GM12878 (cell line): Measurements from ENCODE around the gene CGGBP1. TPM values are rescaled to one million over a fixed set of nuclear protein-coding genes. Genes with fewer than 3 reads are reported as not detected.

Experiments
- ATAC-seq: fragments of 200-7000 bp; cut with Tn5 transposase; 3 replicates; pipeline ENCODE4 v1.9.1; 2020; ENCODE audit warnings: mild to moderate bottlenecking, moderate library complexity
- BruUV-seq: library from RNA; stranded (reverse); fragments of 400-500 nt; replicated peaks from 2 replicates; lab custom pipeline; 2021; lab: Mats Ljungman, UMichigan
- CTCF ChIA-PET: fragments of 300-600 bp; sonication (Branson Sonifier 250); formaldehyde crosslinking; extraction: SDS; loops from one replicate; lab custom pipeline; 2021; ENCODE audit warnings: inconsistent platforms; lab: Yijun Ruan, JAX
- POLR2A ChIA-PET: fragments of 350-600 bp; formaldehyde crosslinking; extraction: SDS; loops from one replicate; lab custom pipeline; 2021; ENCODE audit warnings: inconsistent platforms; lab: Charles Lee
- RAD21 ChIA-PET: fragments of 300-600 bp; sonication (Branson Sonifier 250); formaldehyde crosslinking; loops from one replicate; lab custom pipeline; 2023; ENCODE audit warnings: antibody characterized with exemption; ENCODE audit not compliant: unreplicated experiment; lab: Charles Lee
- SMC1A ChIA-PET: fragments of 300-600 bp; sonication (Branson Sonifier 250); formaldehyde crosslinking; loops from one replicate; lab custom pipeline; 2023; ENCODE audit not compliant: unreplicated experiment, uncharacterized antibody; lab: Charles Lee
- DNase-seq: peaks from one replicate; pipeline ENCODE4 v3.0.0-alpha.2; 2011; ENCODE audit warnings: low read depth, low spot score
- FAIRE-seq: peaks from 3 replicates; lab custom pipeline; 2011; peaks lifted over from hg19 to GRCh38; lab: Jason Lieb, UNC
- H2AFZ ChIP-seq: 2 replicates; pipeline ENCODE4 v1.6.0; 2011; ENCODE audit warnings: low read depth, low read length, control low read depth; ENCODE audit not compliant: control insufficient read depth
- H3K27ac ChIP-seq: 2 replicates; pipeline ENCODE4 v1.5.1; 2011; ENCODE audit warnings: control low read depth; ENCODE audit not compliant: control insufficient read depth, insufficient read depth
- H3K27me3 ChIP-seq, 2 experiments: replicated peaks in 1 of 2; 2 replicates each; pipeline versions ENCODE4 v1.6.0 to v1.6.1; 2011; ENCODE audit warnings: low read length in 1 of 2; ENCODE audit not compliant: control insufficient read depth in 2 of 2, insufficient read depth in 2 of 2
- H3K36me3 ChIP-seq, 2 experiments: 2 replicates each; pipeline ENCODE4 v1.5.1; 2011; ENCODE audit warnings: low read length in 1 of 2; ENCODE audit not compliant: control insufficient read depth in 2 of 2, insufficient read depth in 2 of 2
- H3K4me1 ChIP-seq: 2 replicates; pipeline ENCODE4 v1.6.1; 2011; ENCODE audit warnings: mild to moderate bottlenecking, low read length, moderate library complexity, mixed read lengths; ENCODE audit not compliant: control insufficient read depth, insufficient read depth
- H3K4me2 ChIP-seq: 2 replicates; pipeline ENCODE4 v1.6.0; 2011; ENCODE audit warnings: control low read depth; ENCODE audit not compliant: control insufficient read depth, insufficient read depth
- H3K4me3 ChIP-seq: fragments of 200-600 bp; sonication (generic); 2 replicates; pipeline ENCODE4 v1.5.1; 2016
- H3K79me2 ChIP-seq: 2 replicates; pipeline ENCODE4 v1.6.0; 2011; ENCODE audit warnings: low read length; ENCODE audit not compliant: control insufficient read depth, insufficient read depth
- H3K9ac ChIP-seq: 2 replicates; pipeline ENCODE4 v1.8.0; 2011; ENCODE audit warnings: low read length, control low read depth, mixed read lengths; ENCODE audit not compliant: control insufficient read depth, insufficient read depth
- H3K9me3 ChIP-seq: replicated peaks from 3 replicates; pipeline ENCODE4 v1.5.1; 2011; ENCODE audit warnings: mild to moderate bottlenecking, low read length; ENCODE audit not compliant: control insufficient read depth, insufficient read depth
- H4K20me1 ChIP-seq: 2 replicates; pipeline ENCODE4 v1.6.0; 2011; ENCODE audit not compliant: control insufficient read depth, insufficient read depth
- HCFC1 ChIP-seq: fragments of 150-350 bp; IDR thresholded peaks from 2 replicates; pipeline ENCODE4 v1.6.1; 2014; ENCODE audit warnings: low read length
- HDGF ChIP-seq: fragments of 450-650 bp; IDR thresholded peaks from 2 replicates; pipeline ENCODE4 v1.6.1; 2016; ENCODE audit warnings: antibody characterized with exemption
- NRF1 ChIP-seq: conservative IDR thresholded peaks from 2 replicates; pipeline ENCODE4 v1.6.1; 2011; ENCODE audit warnings: mild to moderate bottlenecking, low read depth, low read length, improper control_type of control experiment
- RAD21 ChIP-seq: IDR thresholded peaks from 2 replicates; pipeline ENCODE4 v1.6.1; 2011; ENCODE audit warnings: mild to moderate bottlenecking, low read depth, low read length, moderate library complexity; ENCODE audit not compliant: insufficient read depth
- SMC3 ChIP-seq: IDR thresholded peaks from 2 replicates; pipeline ENCODE4 v1.6.1; 2011; ENCODE audit warnings: low read length, improper control_type of control experiment, borderline replicate concordance
- SUPT20H ChIP-seq: IDR thresholded peaks from 2 replicates; pipeline ENCODE4 v1.6.1; 2011; ENCODE audit warnings: low read depth, mild to moderate bottlenecking, low read length, moderate library complexity, borderline replicate concordance; ENCODE audit not compliant: control insufficient read depth
- WGBS: methylation state at CpG from one replicate; pipeline ENCODE4 v1.1.6; 2016; ENCODE audit warnings: low lambda C conversion rate; ENCODE audit not compliant: insufficient replicate concordance, insufficient coverage; ENCODE audit errors: missing lambda C conversion rate; 5-methylcytosine and 5-hydroxymethylcytosine counted together
- in situ Hi-C: fragments of 300-500 bp; cut with MboI; formaldehyde crosslinking; loops from 9 replicates; pipeline ENCODE4 v1.14.3; 2018; ENCODE audit warnings: mixed read lengths
- intact Hi-C: fragments of 100-400 bp; cut with micrococcal nuclease; formaldehyde crosslinking; loops from one replicate; pipeline ENCODE4 v1.14.2; 2022; ENCODE audit not compliant: unreplicated experiment
- polyA plus RNA-seq, 11 experiments: library from polyadenylated mRNA; depleted of rRNA in 4 of 11; unstranded in 6 of 11; stranded (reverse) in 5 of 11; fragments of >200 nt; fragmentation: Nextera tagmentation in 4 of 11; fragmentation: Illumina TruSeq in 1 of 11; extraction: Ambion mirVana in 4 of 11; extraction: Trizol in 1 of 11; gene quantifications; 1 replicate in 1 of 11; 2 replicates in 10 of 11; pipeline versions ENCODE4 v1.2.1 to v1.2.3, GENCODE V29; 2011 to 2016; ENCODE audit warnings: inconsistent platforms in 2 of 11, missing spikeins in 2 of 11, low read depth in 1 of 11
- total RNA-seq, 4 experiments: library from RNA; depleted of rRNA in 3 of 4; stranded (reverse); fragments of >200 nt in 3 of 4; fragmentation: Illumina TruSeq in 1 of 4; extraction: Trizol in 1 of 4; gene quantifications; 2 replicates each; pipeline versions ENCODE4 v1.2.1 to v1.2.3, GENCODE V29; 2013 to 2021
- TF ChIP-seq, protein P1 (sequence below): fragments of 450-650 bp; IDR thresholded peaks from 2 replicates; pipeline ENCODE4 v1.6.1; 2017; ENCODE audit warnings: mild to moderate bottlenecking, moderate library complexity
- TF ChIP-seq, protein P2 (sequence below), 3 experiments: IDR thresholded peaks in 2 of 3; conservative IDR thresholded peaks in 1 of 3; 2 replicates each; pipeline ENCODE4 v1.5.1; 2011; ENCODE audit warnings: low read depth in 3 of 3, low read length in 3 of 3, mild to moderate bottlenecking in 3 of 3, control low read depth in 2 of 3, moderate library complexity in 2 of 3, inconsistent platforms in 1 of 3, mixed read lengths in 1 of 3; ENCODE audit not compliant: control insufficient read depth in 2 of 3, insufficient read depth in 1 of 3; ENCODE audit errors: extremely low read depth in 1 of 3

The CGGBP1 gene
- total and polyA plus RNA-seq, 10 of the 15 experiments (the other 5 are each of a cell fraction or from before 2014, with no cell fraction given): 27.8 to 75.8 (median 50.4) TPM

DNA sequence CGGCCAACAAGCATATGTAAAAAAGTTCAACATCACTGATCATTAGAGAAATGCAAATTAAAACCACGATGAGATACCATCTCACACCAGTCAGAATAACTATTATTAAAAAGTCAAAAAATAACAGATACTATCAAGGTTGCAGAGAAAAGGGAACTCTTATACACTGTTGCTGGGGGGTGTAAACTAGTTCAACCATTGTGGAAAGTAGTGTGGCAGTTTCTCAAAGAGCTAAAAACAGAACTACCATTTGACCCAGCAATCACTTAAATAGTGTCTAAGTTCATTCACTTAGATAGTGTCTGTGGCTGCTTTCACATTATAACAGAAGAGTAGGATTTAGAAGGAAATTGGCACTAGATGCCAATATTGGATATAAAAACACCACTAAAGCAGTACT is 49.7 kb downstream of the CGGBP1 start (continued):
- no peak for TF ChIP-seq NRF1
- TF ChIP-seq, protein P1, sequence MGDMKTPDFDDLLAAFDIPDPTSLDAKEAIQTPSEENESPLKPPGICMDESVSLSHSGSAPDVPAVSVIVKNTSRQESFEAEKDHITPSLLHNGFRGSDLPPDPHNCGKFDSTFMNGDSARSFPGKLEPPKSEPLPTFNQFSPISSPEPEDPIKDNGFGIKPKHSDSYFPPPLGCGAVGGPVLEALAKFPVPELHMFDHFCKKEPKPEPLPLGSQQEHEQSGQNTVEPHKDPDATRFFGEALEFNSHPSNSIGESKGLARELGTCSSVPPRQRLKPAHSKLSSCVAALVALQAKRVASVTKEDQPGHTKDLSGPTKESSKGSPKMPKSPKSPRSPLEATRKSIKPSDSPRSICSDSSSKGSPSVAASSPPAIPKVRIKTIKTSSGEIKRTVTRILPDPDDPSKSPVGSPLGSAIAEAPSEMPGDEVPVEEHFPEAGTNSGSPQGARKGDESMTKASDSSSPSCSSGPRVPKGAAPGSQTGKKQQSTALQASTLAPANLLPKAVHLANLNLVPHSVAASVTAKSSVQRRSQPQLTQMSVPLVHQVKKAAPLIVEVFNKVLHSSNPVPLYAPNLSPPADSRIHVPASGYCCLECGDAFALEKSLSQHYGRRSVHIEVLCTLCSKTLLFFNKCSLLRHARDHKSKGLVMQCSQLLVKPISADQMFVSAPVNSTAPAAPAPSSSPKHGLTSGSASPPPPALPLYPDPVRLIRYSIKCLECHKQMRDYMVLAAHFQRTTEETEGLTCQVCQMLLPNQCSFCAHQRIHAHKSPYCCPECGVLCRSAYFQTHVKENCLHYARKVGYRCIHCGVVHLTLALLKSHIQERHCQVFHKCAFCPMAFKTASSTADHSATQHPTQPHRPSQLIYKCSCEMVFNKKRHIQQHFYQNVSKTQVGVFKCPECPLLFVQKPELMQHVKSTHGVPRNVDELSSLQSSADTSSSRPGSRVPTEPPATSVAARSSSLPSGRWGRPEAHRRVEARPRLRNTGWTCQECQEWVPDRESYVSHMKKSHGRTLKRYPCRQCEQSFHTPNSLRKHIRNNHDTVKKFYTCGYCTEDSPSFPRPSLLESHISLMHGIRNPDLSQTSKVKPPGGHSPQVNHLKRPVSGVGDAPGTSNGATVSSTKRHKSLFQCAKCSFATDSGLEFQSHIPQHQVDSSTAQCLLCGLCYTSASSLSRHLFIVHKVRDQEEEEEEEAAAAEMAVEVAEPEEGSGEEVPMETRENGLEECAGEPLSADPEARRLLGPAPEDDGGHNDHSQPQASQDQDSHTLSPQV: no peak
- TF ChIP-seq HCFC1: no peak

DNA sequence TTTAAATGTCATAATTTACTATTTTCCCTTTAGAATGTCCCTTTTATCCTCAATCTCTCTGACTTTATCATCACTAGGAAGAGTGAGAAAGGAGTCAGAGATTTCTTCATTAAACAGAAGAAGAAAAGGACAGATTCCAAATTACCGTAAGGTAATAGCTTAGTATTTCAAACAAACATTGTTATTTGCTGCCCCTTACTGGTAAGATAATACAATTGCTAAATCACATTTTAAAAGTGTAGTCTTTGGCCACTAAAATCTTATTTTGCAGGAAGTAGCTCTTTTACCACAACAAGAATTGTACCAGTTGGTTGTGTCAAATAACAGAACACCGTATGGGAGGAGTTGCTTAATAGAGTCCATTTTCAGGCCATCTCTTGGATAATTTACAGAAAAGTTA is 53.7 kb downstream of the CGGBP1 start:
- Histone ChIP-seq H3K4me1 (no peaks in the 10 kb centered on the region), H3K4me3 (no peak overlapping the region), H3K79me2 (no peaks in the 10 kb centered on the region), H3K4me2 (no peak overlapping the region), H3K27ac (no peak overlapping the region), H4K20me1 (no peaks in the 10 kb centered on the region), H3K36me3 (no peaks in the 10 kb centered on the region), H3K9me3 (no peaks in the 10 kb centered on the region), H3K9ac (no peak overlapping the region), H2AFZ (no peak overlapping the region), H3K27me3 (no peaks in the 10 kb centered on the region)
- peak; percentile 27 for FAIRE-seq
- CTCF ChIA-PET: interaction anchor here (0.8 to 3.9 kb wide), 22 partner anchors 8 to 745 kb away, joined by 3 to 46 read pairs (median 6); no protein-coding TSS in a partner anchor
- intact Hi-C loops (loop anchor here (1.0 to 10.0 kb wide), 3 partner anchors 105 to 740 kb away; no protein-coding TSS in a partner anchor), in situ Hi-C loops (loop anchor here (5.0 to 10.0 kb wide), 2 partner anchors 230 to 653 kb away; no protein-coding TSS in a partner anchor)
- peak; percentile 76 for ATAC-seq
- SMC1A ChIA-PET: interaction anchor here (0.7 to 2.5 kb wide), 14 partner anchors 10 to 707 kb away, joined by 3 to 28 read pairs (median 4); partner anchors contain the start of gene C3orf38
- DNase-seq: no peak
- no TSS peak for BruUV-seq
- POLR2A ChIA-PET: interaction anchor here (0.6 kb wide), 2 partner anchors 59 to 107 kb away, joined by 3 read pairs; no protein-coding TSS in a partner anchor
- RAD21 ChIA-PET: interaction anchor here (0.6 to 1.9 kb wide), 17 partner anchors 10 to 746 kb away, joined by 3 to 24 read pairs (median 4); no protein-coding TSS in a partner anchor
- TF ChIP-seq HDGF: no peak
- TF ChIP-seq, protein P2, sequence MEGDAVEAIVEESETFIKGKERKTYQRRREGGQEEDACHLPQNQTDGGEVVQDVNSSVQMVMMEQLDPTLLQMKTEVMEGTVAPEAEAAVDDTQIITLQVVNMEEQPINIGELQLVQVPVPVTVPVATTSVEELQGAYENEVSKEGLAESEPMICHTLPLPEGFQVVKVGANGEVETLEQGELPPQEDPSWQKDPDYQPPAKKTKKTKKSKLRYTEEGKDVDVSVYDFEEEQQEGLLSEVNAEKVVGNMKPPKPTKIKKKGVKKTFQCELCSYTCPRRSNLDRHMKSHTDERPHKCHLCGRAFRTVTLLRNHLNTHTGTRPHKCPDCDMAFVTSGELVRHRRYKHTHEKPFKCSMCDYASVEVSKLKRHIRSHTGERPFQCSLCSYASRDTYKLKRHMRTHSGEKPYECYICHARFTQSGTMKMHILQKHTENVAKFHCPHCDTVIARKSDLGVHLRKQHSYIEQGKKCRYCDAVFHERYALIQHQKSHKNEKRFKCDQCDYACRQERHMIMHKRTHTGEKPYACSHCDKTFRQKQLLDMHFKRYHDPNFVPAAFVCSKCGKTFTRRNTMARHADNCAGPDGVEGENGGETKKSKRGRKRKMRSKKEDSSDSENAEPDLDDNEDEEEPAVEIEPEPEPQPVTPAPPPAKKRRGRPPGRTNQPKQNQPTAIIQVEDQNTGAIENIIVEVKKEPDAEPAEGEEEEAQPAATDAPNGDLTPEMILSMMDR (IDR thresholded peaks at IDR 0.05 in 2 of 3, conservative IDR thresholded peaks at IDR 0.05 in 1 of 3; ENCODE audit: control insufficient read depth in 2 of 3, extremely low read depth in 1 of 3, insufficient read depth in 1 of 3, low read depth in 3 of 3, low read length in 3 of 3): peak; percentile 16 to 55 (median 21); a peak in 3 of 6 replicates
- peak; percentile 40; the same call in 1 of the 2 replicates for TF ChIP-seq SMC3
- peak; percentile 51 for TF ChIP-seq RAD21
- TF ChIP-seq SUPT20H: no peak
- WGBS: 13% methylated on average over 2 of the region's 2 CpGs
